ENCODE measurements around the gene NPIPB6. TPM values are rescaled to one million over a fixed set of nuclear protein-coding genes. Genes with fewer than 3 reads are reported as not detected.

NPIPB6 gene
- total and polyA plus RNA-seq, 9 donors, result 0.57 to 6.7 (median 2.8) TPM

DNA sequence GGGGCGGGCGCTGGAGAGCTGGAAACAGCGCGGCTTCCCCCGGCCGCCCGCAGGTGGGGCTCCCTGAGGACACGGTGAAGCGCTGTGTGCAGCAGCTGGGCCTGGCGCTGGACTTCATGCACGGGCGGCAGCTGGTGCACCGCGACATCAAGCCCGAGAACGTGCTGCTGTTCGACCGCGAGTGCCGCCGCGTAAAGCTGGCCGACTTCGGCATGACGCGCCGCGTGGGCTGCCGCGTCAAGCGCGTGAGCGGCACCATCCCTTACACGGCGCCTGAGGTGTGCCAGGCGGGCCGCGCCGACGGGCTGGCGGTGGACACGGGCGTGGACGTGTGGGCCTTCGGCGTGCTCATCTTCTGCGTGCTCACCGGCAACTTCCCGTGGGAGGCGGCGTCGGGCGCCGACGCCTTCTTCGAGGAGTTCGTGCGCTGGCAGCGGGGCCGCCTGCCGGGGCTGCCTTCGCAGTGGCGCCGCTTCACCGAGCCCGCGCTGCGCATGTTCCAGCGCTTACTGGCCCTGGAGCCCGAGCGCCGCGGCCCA lies 43.2 kb downstream of the NPIPB6 start:
- no peak overlapping the region for H3K27ac ChIP-seq
- no peaks in the 10 kb centered on the region for H3K4me1 ChIP-seq (ENCODE audit: insufficient read depth)
- 94 to 96% (median 95%) methylated on average over 73 of the region's 73 CpGs for WGBS, 3 donors
- no peak overlapping the region for H3K4me3 ChIP-seq
- TF ChIP-seq, protein P1, sequence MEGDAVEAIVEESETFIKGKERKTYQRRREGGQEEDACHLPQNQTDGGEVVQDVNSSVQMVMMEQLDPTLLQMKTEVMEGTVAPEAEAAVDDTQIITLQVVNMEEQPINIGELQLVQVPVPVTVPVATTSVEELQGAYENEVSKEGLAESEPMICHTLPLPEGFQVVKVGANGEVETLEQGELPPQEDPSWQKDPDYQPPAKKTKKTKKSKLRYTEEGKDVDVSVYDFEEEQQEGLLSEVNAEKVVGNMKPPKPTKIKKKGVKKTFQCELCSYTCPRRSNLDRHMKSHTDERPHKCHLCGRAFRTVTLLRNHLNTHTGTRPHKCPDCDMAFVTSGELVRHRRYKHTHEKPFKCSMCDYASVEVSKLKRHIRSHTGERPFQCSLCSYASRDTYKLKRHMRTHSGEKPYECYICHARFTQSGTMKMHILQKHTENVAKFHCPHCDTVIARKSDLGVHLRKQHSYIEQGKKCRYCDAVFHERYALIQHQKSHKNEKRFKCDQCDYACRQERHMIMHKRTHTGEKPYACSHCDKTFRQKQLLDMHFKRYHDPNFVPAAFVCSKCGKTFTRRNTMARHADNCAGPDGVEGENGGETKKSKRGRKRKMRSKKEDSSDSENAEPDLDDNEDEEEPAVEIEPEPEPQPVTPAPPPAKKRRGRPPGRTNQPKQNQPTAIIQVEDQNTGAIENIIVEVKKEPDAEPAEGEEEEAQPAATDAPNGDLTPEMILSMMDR (IDR thresholded peaks at IDR 0.05), result no peak
- TF ChIP-seq POLR2A (IDR thresholded peaks at IDR 0.05) (no peak), EP300 (IDR thresholded peaks at IDR 0.05) (no peak)
- no peaks in the 10 kb centered on the region for H3K9me3 ChIP-seq
- H3K36me3 ChIP-seq, result no peaks in the 10 kb centered on the region
- intact Hi-C loops (cut with DNase I), result no loop called here
- H3K27me3 ChIP-seq, result no peaks in the 10 kb centered on the region
- no peak for DNase-seq

GRCh38 chr16:28319476-28320022 lies 43.8 kb downstream of the NPIPB6 start:
- H3K4me3 ChIP-seq, result no peak overlapping the region
- H3K36me3 ChIP-seq, result no peaks in the 10 kb centered on the region
- no peaks in the 10 kb centered on the region for H3K9me3 ChIP-seq
- intact Hi-C loops (cut with DNase I), result no loop called here
- H3K4me1 ChIP-seq (ENCODE audit: insufficient read depth), result no peaks in the 10 kb centered on the region
- H3K27ac ChIP-seq, result no peak overlapping the region
- WGBS, 3 donors, result 91 to 93% (median 91%) methylated on average over 26 of the region's 26 CpGs
- H3K27me3 ChIP-seq, result no peaks in the 10 kb centered on the region
- no peak for DNase-seq
- TF ChIP-seq EP300 (IDR thresholded peaks at IDR 0.05), result no peak
- no peak for TF ChIP-seq POLR2A (IDR thresholded peaks at IDR 0.05)
- TF ChIP-seq, protein P1 (IDR thresholded peaks at IDR 0.05), result no peak

- H3K27ac ChIP-seq, result no peak overlapping the region
- H3K9me3 ChIP-seq, result no peaks in the 10 kb centered on the region
- H3K4me1 ChIP-seq (ENCODE audit: insufficient read depth), result no peaks in the 10 kb centered on the region
- no peak overlapping the region for H3K4me3 ChIP-seq
- intact Hi-C loops (cut with DNase I), result no loop called here
- H3K36me3 ChIP-seq, result no peaks in the 10 kb centered on the region
- no peaks in the 10 kb centered on the region for H3K27me3 ChIP-seq
- WGBS, 3 donors, result 82 to 85% (median 83%) methylated on average over 9 of the region's 9 CpGs
- DNase-seq, result no peak
- no peak for TF ChIP-seq EP300 (IDR thresholded peaks at IDR 0.05)
- no peak for TF ChIP-seq POLR2A (IDR thresholded peaks at IDR 0.05)
- TF ChIP-seq, protein P1 (IDR thresholded peaks at IDR 0.05), result no peak
Observed at GRCh38 chr16:28318042-28318744, 45.1 kb downstream of the NPIPB6 start.

DNA sequence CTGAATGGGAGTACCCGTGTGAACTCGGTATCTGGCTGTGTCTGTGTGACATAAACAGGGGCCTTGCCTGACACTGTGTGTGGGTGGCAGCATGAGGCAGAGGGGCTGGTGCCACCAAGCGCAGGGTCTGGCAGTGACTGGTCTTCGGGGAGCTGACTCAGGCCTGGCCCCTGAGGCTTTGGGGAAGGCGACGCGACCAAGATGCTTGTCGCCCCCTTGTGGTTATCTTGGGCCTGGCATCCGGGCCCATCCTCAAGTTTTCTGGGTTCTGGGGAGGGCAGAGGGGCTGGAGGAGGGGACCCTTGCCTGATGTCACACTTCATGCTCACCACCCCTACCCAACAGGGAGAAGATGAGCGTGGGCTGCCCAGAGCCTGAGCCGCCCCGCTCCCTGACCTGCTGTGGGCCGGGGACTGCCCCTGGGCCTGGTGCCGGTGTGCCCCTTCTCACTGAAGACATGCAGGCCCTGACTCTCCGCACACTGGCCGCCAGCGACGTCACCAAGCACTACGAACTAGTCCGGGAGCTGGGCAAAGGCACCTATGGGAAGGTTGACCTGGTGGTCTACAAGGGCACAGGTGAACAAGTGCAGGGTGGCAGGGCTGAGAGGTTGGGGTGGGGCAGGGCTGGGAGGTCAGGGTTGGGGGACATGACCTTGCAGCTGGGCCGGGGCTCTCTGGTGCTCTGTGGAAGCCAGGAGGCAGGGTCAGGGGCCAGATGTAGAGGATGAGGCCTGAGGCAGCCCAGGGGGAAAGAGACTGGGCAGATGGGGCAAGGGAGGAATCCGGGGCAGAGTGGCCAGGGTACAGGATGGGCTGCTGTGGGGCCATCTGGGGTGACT lies 46.0 kb downstream of the NPIPB6 start:
- DNase-seq, result peak; percentile 15 to 54 (median 41)
- Histone ChIP-seq H3K27ac (no peak overlapping the region), H3K27me3 (no peaks in the 10 kb centered on the region), H3K4me3 (no peak overlapping the region), H3K9me3 (no peaks in the 10 kb centered on the region), H3K36me3 (no peaks in the 10 kb centered on the region), H3K4me1 (ENCODE audit: insufficient read depth) (no peaks in the 10 kb centered on the region)
- TF ChIP-seq POLR2A (IDR thresholded peaks at IDR 0.05) (no peak), EP300 (IDR thresholded peaks at IDR 0.05) (no peak)
- TF ChIP-seq, protein P1 (IDR thresholded peaks at IDR 0.05), result peak; percentile 10 to 50 (median 24)
- intact Hi-C loops (cut with DNase I), result no loop called here
- WGBS, 3 donors, result 48 to 63% (median 48%) methylated on average over 18 to 22 of the region's 22 CpGs

Data from ovary (tissue), 9 donors.